HG02981 (cell line): ENCODE data around the gene RRN3.
"Not testable (repeated sequence)": the region's sequence is repeated elsewhere in the genome, so short reads cannot be mapped to it uniquely, and the experiment has no call there.

Source experiments
- ATAC-seq: cut with Tn5 transposase; IDR thresholded peaks from one replicate; pipeline ENCODE4 v1.9.1; 2021; ENCODE audit warnings: mild to moderate bottlenecking, moderate library complexity; ENCODE audit not compliant: unreplicated experiment

RRN3 gene, protein sequence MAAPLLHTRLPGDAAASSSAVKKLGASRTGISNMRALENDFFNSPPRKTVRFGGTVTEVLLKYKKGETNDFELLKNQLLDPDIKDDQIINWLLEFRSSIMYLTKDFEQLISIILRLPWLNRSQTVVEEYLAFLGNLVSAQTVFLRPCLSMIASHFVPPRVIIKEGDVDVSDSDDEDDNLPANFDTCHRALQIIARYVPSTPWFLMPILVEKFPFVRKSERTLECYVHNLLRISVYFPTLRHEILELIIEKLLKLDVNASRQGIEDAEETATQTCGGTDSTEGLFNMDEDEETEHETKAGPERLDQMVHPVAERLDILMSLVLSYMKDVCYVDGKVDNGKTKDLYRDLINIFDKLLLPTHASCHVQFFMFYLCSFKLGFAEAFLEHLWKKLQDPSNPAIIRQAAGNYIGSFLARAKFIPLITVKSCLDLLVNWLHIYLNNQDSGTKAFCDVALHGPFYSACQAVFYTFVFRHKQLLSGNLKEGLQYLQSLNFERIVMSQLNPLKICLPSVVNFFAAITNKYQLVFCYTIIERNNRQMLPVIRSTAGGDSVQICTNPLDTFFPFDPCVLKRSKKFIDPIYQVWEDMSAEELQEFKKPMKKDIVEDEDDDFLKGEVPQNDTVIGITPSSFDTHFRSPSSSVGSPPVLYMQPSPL

DNA sequence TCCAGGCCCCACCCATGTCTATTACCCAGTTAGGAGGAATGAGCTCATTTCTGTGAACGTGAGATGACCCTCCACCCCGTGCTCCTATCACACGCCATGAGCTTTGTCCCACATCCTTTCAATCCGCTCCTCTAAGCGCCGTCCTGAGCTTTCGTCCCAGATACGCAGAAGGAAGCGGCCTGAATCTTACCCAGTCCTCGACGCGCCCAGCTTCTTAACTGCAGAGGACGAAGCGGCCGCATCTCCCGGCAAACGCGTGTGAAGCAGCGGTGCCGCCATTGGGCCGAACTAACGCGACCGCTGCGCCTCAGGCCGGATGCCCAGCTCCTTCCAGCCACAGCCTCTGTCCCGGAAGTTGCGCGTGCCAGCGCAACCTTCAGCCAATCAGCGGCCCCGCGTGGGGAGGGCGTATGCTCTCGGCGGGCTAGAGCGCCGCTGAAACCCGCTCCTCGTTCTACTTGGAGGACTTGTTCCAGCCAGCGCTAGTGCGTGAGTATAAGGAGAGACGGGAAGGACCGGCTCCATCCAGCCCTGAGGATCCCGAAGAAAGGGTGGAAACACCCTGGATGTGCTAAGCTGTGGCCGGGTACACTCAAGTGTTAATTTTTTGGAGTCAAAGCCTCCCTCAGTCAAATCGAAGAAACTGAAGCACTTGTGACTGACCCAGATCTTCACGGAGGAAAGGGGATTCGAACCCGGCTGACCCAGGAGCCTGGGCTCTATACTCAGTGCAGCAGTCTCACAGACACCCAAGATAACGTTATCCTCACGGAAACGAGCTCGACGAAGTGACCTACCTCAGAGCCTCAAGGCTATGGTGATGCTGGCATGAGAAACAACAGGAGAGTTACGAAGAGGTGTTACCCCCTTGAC lies at the start of gene RRN3:
TSS of gene RRN3 (minus strand) at position 318 of the 873 bp plus-strand sequence. CDS start at position 279, 39 bp downstream.
- peak; percentile 99 for ATAC-seq

DNA sequence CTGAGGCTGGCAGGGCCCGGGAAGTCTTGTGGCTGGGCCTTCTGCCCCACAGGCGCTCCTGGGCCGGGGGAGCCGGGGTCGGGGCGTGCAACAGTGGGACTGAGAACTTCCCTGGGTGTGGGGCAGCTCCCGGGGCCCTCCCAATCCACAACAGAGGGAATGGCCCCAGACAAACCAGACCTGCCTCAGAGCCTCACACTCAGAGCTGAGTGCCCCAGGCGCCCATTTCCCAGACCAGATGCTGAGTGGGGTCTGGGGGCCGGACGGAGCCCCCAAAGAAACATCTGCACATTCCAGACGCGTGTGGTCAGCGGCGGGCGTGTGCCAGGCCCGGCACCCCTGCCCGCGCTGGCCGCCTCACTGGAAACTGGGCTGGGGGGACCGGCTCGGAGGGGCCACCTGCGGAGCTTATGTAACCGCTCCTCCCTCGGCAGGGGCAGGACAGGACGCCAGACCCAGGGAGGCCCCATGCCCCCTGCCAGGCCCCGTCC lies 49.6 kb upstream of the RRN3 start:
- not testable (repeated sequence) for ATAC-seq

DNA sequence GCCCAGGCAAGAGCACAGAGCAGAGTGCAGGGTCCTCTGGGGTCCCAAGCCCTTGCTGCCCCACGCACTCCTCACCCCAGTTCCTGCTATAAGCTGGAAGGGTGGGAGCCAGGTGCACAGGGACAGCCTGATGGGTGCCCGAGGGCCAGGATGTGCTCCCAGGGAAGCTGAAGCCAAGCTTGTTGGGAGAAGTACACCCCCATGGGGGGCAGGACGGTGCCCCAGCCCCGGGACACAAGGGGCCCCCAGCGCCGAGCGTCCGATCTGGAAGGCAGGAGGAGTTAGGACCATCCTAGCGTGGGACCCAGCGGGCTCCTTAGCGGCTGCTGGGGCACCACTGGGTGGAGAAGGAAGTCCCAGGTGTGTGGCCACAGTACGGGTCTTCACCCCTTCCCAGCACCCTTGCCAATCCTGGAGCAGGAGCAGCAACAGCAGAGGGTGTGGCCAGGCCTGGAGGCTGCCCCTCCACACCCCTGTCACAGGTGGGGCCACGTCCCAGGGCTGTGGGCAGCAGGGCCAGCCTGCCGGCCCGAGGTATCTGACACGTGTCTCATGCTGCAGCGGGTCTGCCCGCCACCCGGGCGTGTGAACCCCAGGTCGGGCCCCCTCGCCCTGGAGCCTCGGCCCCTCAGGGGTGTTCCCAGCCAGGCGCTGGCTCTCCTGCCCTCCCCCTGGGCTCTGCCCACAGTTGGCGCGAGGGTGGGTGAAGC lies 49.0 kb upstream of the RRN3 start:
- not testable (repeated sequence) for ATAC-seq

DNA sequence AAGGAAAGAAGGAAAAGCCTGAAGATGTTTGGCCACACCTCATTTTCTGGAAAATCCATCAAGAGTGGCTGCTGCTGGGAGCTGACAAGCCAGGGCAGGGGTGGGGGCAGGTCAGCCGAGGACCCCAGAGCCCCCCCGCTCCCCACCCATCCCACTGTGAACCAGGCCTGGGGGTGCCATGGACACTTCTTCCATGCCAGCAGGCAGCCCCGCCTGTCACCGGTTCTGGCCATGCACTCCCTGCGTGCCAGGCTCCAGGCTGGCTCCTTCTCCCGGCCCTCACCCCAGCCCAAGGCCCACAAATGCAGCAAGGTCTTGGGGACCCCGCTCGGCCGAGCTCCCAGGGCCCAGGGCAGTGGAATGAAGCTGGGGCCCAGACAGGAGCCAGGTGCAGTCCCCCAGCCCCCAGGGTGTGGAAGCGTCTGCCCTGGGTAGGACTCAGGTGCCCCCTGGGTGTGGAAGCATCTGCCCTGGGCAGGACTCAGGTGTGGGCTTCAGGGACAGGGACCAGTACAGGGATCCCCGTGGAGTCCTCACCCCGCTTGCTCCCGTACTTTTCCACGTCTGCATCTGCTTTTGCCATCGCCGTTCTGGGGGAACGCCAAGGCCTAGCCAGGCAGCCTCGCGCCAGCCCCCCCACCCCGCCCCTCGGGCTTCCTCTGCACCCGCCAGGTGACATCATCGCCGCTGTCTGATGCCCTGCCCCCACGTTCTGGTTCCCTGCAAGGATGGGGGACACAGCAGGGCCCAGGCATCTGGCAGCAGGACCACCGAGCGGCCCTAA lies 48.2 kb upstream of the RRN3 start:
- not testable (repeated sequence) for ATAC-seq

DNA sequence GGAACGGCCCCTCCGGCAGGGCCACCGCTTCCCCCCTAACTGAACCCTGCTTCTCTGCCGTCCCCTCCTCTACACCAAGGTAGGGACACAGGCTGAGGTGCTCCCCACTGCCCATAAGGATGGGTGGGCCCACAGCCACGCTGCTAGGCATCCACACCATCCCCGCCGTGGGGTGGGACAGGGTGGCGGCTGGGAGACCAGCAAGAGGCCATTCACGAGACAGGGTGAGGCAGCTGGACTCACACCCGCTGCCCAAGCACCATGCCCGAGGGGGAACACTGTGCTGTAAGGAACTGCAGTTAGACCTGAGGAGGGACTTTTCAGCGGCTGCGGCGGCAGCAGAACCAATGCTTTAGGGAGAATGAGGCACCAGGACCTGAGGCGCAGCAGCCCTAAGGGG lies 47.5 kb upstream of the RRN3 start:
- ATAC-seq, result no peak

DNA sequence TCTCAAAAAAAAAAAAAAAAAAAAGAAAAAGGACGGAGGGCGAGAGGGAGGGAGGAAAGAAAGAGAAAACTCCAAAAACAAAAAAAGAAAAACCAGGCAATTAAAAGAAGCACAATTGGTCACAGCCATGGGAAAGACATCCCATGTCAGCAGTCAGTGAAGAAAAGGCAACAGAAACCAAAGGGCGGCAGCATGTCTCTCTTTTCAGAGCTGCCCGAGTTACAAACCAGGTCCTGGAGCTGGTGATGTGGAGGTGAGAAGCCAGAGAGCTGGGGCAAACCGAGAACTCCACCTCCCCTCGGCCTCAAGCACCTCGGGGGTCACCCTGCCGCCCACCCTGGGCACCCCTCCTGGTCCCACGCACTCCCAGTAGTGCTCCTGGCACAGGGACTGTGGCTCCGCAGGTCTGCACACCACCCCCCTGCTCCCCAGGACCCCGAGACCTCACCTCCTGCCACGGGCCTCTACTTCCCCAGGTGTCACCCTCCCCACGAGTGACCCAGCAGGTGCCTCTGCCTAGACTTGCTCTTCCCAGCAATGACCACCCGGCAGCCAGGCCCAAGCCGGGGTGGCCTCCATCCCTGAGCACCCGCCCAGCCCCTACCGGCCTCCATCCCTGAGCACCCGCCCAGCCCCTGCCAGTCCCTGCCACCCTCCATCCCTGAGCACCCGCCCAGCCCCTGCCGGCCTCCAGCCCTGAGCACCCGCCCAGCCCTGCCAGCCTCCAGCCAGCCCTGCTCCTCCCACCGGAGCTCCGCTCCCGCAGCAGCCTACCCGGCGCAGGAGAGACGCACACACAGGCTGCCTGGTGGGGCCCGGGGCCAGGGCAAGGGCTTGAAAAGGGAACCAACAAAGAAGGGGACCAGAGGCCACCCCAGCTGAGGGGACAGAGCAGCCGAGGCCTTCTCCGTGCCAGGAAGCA lies 46.6 kb upstream of the RRN3 start:
- not testable (repeated sequence) for ATAC-seq

DNA sequence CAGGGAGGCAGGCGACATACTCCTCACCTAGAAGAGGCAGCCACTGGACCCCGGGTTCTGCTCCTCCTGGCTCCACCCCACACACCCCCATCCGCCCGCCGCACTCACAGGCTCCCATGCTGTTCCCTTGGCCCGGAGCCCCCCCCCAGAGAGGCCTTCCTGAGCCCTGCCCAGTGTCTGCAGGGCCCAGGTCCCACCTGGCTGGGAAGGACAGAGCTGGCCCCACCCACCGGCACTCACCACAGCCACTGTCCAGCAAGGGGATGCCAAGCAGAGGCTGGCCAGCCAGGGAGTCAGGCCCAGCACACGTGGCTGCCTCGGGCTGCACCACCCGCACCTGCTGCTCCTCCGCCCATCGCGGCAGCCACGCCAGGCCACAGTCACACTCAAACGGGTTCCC lies 43.4 kb upstream of the RRN3 start:
- not testable (repeated sequence) for ATAC-seq

DNA sequence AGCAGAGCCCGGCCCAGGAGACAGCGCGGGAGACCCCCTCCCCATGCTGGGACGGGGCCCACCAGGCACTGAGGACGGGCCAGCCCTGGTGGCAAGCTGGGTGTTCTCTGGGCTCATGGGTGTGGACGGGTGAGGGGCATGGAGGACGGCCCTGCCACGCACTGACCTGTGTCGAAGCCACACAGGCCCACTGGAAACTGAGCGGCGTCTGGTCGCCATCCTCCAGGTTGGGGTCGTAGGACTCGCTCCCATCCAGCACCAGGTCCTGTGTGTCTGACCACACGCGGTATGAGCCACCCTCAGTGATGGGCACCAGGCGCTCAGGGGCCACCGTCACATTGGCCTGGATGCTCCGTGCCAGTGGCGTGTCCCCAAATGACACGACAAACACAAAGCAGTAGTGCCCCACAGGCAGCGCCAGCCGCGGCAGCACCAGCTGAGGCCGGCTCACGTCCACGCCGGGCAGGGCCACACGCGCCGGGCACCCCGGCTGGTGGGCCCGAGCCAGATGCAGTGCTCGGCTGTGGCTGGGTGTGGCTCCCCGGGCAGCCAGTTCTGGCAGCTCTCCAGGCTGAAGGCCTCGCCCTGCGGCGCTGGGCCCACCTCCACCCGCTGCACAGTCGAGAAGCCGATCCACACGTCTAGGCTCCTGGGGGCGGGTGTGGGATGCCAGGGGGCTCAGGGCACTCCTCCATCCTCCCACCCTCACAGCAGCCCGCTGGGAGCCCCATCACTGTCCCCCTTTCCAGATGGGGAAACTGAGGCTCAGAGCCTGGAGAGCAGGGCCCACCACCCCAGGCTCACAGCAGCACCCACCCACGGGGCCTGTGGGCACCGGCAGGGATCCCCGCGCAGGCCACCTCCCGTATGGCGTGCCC lies 41.6 kb upstream of the RRN3 start:
- ATAC-seq, result not testable (repeated sequence)

DNA sequence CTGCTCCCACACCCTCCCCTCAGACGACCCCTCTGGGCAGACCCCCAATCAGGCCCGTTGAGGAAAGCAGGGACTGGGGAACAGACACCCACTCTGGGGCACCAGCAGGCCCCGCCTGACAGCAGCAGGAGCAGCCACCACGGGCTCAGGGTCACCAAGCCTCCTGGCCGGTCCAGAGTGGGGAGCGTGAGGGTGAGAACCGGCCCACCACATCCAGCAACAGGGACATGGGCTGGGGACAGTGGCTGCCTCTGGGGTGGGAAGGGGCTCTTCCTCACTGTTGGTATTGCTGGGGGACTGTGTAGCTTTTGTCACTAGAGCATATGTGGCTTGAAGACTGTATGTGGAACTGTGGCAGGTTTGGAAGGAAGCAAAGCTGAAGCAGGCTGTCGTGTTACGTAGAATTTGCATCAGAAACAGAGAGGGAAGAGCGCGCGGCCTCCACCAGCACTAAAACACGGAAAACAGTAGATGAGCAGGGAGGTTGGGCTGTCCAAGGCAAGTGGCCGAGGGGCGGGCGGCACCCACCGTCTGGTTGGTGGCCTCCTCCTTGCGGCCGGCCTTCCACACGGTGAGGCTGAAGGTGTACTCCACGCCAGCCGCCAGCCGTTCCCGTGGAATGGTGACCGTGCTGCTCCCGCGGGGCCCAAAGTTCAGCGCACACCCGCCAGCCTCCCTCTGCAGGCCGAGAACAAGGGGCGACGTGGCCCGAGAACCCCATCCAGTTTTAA lies 40.8 kb upstream of the RRN3 start:
- ATAC-seq, result not testable (repeated sequence)

DNA sequence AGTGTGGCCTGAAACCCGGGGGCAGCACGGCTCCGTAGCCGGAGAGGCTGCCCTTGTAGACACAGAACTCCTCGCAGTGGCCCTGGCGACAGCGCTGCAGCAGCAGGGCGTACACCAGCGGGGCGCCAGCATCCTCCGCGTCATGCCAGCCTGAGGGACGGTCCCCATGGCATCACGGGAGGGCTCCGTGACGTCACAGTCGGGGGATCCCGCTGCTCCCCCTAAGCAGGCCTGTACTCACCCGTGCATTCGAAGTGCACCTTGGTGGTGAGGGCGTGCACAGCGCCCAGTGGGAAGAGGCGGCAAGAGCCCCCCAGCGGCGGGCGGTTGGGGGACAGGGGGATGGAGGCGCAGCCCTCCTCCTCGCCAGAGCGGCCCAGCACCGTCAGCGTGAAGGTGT lies 39.5 kb upstream of the RRN3 start:
- ATAC-seq, result not testable (repeated sequence)

DNA sequence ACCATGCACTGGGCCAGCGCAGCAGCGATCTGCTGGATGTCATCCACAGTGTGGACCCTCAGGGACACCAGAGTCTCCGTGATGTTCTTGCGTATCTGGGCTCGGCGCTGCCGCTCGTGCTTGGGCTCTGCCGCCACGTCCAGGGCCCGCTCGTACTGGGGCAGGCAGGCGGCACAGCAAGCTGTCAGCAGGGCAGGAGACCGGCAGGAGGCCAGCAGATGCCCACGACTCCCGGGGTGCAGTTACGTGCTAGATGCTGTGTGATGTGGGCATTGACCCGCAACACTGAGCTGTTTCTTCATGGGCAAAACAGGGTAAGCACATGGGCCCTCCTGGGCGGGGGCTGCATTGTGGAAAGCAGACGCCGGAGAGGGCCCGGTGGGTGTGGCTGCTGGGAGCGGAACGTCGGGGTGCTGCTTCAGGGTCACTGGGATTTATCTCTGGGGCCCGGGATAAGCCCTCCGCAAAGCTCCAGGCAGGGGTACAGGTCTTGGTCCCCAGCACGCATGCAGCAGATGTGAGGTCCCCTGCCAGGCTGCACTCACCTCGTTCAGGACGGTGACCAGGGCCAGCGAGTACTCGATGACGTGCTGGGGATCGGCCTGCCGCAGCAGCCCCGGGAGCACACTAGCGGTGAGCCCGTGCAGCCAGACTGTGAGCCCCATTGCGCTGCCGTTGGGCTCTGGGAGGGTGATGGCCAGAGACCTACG lies 38.8 kb upstream of the RRN3 start:
- not testable (repeated sequence) for ATAC-seq

DNA sequence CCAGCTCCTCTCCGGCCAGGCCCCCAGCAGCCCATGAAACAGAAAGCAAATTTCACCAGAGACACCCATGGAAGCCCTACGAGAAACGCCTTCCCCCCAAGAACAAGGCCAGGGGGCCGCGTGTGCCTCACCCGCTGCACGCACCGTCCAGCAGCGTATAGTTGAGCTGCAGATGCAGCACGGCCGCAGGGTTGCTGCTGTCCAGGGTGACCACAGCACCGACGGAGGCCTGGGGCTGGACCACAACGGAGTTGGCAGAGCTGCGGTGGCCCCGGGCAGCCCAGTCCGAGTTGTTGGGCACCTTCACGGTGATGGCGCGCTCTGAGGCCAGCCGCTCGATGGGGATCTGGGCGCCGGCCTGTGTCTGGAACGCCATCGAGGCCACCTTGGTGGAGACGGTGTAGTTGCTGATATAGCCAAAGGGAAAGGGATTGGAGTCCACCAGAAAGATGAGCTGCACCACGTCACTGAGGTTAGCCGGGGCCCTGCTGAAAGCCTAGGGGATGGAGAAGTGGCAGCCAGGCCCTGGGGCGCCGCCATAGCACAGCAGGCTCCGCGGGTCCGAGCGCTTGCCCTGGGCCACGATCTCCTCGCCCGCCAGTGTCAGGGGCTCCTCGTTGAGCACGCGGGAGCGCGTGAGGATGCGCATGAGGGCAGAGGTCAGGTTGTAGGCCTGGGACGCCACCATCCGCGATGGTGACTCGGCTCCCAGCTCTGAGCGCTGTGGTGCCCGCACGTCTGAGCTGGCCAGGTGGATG lies 37.0 kb upstream of the RRN3 start:
- ATAC-seq, result not testable (repeated sequence)

DNA sequence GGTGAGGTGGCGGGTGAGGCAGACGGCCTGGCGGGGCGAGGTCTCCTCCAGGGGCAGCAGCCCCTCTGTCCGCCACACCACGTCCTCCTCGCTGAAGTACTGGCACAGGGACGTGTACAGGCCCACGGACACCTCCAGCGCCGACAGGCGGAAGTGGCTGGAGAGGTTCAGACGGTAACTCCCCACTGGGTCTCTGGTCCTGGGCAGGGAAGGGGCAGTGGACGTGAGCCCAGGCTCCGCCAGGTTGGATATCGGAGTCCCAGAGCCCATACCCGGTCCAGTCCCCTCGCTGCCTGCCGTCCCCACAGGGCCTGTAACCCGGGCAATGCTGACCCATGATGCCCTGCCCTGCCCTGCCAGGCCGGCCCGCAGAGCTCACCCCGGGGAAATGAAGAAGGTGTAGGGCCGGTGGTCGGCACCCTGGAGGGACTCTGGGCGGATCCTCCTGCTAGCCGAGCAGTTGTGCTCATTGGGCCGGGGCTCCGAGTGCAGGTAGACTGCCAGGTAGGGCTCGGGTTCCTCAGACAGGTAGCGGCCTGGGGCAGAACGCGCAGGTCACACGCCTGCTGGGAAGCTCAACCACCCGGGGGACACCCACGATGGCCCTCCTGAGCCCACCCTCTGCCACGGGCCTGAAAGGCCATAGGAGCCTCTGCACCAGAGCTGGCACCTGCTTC lies 36.3 kb upstream of the RRN3 start:
- not testable (repeated sequence) for ATAC-seq

DNA sequence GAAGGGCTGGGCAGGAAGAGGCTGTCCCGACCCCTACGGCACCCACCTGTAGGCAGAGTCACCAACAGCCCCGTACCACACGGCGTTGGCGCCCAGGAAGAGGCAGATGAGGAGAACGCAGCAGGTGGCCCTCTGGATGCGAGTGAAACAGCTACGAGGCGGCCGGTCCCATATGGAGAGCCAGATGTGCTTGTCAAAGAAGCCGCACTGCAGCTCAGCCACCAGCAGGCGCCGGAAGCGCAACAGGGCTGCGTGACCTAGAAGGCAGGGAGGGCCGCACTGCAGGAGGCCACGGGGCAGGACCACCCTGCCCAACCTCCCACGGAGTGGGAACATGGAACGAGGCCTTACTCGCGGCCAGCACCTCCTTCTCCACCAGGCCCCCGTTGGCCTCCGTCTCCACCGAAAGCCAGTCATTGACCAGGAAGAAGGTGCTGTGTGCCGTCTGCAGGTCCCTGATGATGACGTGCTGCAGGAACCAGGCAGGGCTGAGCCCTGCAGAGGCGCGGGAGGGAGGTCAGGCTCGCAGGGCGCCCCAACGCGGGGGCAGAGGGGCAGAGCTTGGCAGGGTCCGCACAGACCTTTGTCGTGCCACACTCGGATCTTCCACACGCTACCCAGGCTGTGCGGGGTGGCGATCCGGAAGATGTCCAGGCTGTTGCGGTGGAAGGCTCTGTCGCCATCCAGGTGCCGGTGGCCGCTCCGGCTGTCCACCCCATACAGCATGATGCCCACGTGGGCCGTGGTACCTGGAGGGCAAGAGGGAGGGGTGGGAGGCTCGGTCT lies 33.8 kb upstream of the RRN3 start:
- not testable (repeated sequence) for ATAC-seq
